Naive B cell (primary cell): ENCODE data around the gene FAM181A. TPM values are rescaled to one million over a fixed set of nuclear protein-coding genes. Genes with fewer than 3 reads are reported as not detected.

Experiments
- ATAC-seq, 2 donors: fragments of 150-1000 bp; cut with Tn5 transposase; 2 replicates each; pipeline ENCODE4 v1.10.0; 2021; ENCODE audit warnings: low read depth in 2 of 2, mild to moderate bottlenecking in 2 of 2, moderate library complexity in 2 of 2
- DNase-seq: peaks from one replicate; pipeline ENCODE4 v3.0.0; 2022
- H3K27ac Mint-ChIP-seq, 6 donors: one replicate each; pipeline ENCODE4 v1.8.0; 2020 to 2022; ENCODE audit warnings: mild to moderate bottlenecking in 6 of 6, mixed read lengths in 6 of 6, moderate library complexity in 5 of 6, inconsistent platforms in 2 of 6
- H3K27me3 Mint-ChIP-seq, 3 donors: one replicate each; pipeline ENCODE4 v1.8.0; 2021 to 2022; ENCODE audit warnings: mixed read lengths in 3 of 3, mild to moderate bottlenecking in 1 of 3
- H3K36me3 Mint-ChIP-seq, 2 donors: one replicate each; pipeline ENCODE4 v1.8.0; 2020 to 2022; ENCODE audit warnings: mixed read lengths in 2 of 2, inconsistent platforms in 1 of 2, mild to moderate bottlenecking in 1 of 2
- H3K4me1 Mint-ChIP-seq, 3 donors: one replicate each; pipeline ENCODE4 v1.8.0; 2020 to 2022; ENCODE audit warnings: mixed read lengths in 3 of 3, inconsistent platforms in 1 of 3, mild to moderate bottlenecking in 1 of 3, moderate library complexity in 1 of 3
- H3K4me3 Mint-ChIP-seq, 8 donors: one replicate each; pipeline ENCODE4 v1.8.0; 2020 to 2022; ENCODE audit warnings: mild to moderate bottlenecking in 8 of 8, mixed read lengths in 8 of 8, moderate library complexity in 8 of 8, inconsistent platforms in 2 of 8
- H3K9me3 Mint-ChIP-seq, 7 donors: one replicate each; pipeline ENCODE4 v1.8.0; 2020 to 2022; ENCODE audit warnings: mixed read lengths in 7 of 7, mild to moderate bottlenecking in 5 of 7, inconsistent platforms in 2 of 7, moderate library complexity in 1 of 7
- polyA plus RNA-seq, 6 donors: library from polyadenylated mRNA; unstranded; fragments of 300-500 nt; fragmentation: Illumina TruSeq; gene quantifications; one replicate each; pipeline ENCODE4 v1.2.3, GENCODE V29; 2021; ENCODE audit warnings: low read depth in 6 of 6

FAM181A gene
- polyA plus RNA-seq, 6 donors from 2014 or later: not detected

GRCh38 chr14:93927800-93928145, 629 bp downstream of the FAM181A start:
- H3K4me1 Mint-ChIP-seq: no peaks in the 10 kb centered on the region
- peaks cover 0 to 11% (median 0%) of the 10 kb centered on the region in 3 donors for H3K27me3 Mint-ChIP-seq
- H3K27ac Mint-ChIP-seq: no peak overlapping the region
- H3K9me3 Mint-ChIP-seq: no peaks in the 10 kb centered on the region
- H3K36me3 Mint-ChIP-seq: no peaks in the 10 kb centered on the region
- DNase-seq (no peak), ATAC-seq (no peak)
- H3K4me3 Mint-ChIP-seq: no peak overlapping the region

DNA sequence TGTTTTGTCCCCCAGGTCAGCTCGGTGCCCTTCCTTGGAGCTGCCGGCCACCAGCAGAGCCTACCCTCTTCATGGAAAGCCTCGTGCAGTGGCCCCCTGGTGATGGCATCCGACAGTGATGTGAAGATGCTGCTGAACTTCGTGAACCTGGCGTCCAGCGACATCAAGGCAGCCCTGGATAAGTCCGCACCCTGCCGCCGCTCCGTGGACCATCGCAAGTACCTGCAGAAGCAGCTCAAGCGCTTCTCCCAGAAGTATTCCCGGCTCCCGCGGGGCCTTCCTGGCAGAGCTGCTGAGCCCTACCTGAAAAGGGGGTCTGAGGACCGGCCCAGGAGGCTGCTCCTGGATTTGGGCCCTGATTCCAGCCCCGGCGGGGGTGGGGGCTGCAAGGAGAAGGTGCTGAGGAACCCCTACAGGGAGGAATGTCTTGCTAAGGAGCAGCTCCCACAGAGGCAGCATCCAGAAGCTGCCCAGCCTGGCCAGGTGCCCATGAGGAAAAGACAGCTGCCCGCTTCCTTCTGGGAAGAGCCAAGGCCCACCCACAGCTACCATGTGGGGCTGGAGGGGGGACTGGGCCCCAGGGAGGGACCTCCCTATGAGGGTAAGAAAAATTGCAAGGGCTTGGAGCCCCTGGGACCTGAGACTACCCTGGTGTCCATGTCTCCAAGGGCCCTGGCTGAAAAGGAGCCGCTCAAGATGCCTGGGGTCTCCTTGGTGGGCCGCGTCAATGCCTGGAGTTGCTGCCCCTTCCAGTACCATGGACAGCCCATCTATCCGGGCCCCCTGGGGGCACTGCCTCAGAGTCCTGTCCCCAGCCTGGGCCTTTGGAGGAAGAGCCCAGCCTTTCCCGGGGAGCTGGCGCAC, 1.3 kb downstream of the FAM181A start:
- ATAC-seq (no peak), DNase-seq (no peak)
- H3K27me3 Mint-ChIP-seq: peaks cover 0 to 10% (median 0%) of the 10 kb centered on the region in 3 donors
- H3K9me3 Mint-ChIP-seq: no peaks in the 10 kb centered on the region
- no peak overlapping the region for H3K4me3 Mint-ChIP-seq
- H3K27ac Mint-ChIP-seq: no peak overlapping the region
- no peaks in the 10 kb centered on the region for H3K36me3 Mint-ChIP-seq
- no peaks in the 10 kb centered on the region for H3K4me1 Mint-ChIP-seq

DNA sequence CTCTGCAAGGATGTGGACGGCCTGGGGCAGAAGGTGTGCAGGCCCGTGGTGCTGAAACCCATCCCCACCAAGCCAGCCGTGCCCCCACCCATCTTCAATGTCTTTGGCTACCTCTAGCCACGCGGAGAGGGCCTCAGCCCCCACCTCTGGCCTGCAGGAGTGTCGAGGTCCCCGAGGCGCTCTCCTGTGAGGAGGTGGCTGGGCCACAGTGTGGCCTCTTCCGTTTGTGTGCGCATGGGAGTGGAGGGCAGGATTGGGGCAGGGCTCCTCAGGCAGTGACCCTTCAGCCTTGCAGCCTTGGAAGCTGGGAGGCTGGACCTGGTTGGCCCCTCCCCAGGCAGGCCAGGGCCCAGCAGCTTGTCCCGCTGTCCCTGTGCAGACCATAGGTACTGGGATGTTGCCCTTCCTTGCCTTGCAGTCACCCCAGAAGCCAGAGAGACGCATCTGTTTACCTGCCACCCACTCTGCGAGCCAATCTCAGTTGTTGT, 1.9 kb downstream of the FAM181A start:
- Mint-ChIP-seq H3K27ac (no peak overlapping the region), H3K36me3 (no peaks in the 10 kb centered on the region), H3K4me3 (no peak overlapping the region), H3K9me3 (no peaks in the 10 kb centered on the region), H3K27me3 (peaks cover 0 to 8% (median 0%) of the 10 kb centered on the region in 3 donors), H3K4me1 (no peaks in the 10 kb centered on the region)
- DNase-seq (no peak), ATAC-seq (no peak)

- H3K4me1 Mint-ChIP-seq: no peaks in the 10 kb centered on the region
- DNase-seq (no peak), ATAC-seq (no peak)
- H3K27ac Mint-ChIP-seq: no peak overlapping the region
- no peaks in the 10 kb centered on the region for H3K9me3 Mint-ChIP-seq
- H3K36me3 Mint-ChIP-seq: no peaks in the 10 kb centered on the region
- H3K4me3 Mint-ChIP-seq: no peak overlapping the region
- H3K27me3 Mint-ChIP-seq: peaks cover 0 to 13% (median 0%) of the 10 kb centered on the region in 3 donors
Measured at GRCh38 chr14:93929657-93930056, 2.5 kb downstream of the FAM181A start.

DNA sequence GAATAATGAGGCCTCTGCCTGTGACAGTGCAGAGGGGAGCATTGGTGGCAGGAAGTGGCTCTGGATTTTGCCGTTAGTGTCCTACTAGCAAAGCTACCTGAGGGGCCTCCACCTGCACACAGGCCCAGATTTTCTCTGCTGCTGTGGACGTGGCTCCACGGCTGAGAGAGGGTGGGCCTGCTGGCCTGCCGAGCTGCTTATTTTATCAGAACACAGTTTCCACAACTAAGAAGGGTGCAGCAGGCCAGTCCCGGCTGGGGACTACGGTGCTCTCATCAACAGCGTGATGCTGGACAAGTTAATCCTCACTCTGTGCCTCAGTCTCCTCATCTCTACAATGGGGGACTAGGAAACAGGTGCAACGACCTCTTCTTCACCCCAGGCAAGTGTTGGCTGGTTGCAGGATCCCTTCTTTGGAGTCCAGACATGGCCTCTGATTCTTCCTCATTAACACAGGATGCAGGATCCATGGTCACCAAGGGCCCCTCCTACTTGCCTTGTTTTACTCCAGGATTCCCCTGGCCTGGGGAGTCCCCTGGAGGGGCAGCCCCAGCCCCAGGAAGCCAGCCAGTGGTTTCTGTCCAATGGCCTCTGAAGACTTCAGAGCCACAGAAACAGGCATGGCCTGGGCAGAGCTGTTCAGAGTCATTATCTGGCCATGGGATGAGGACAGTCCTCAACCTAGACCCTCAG, 3.3 kb downstream of the FAM181A start:
- no peaks in the 10 kb centered on the region for H3K4me1 Mint-ChIP-seq
- H3K9me3 Mint-ChIP-seq: no peaks in the 10 kb centered on the region
- no peaks in the 10 kb centered on the region for H3K36me3 Mint-ChIP-seq
- H3K27me3 Mint-ChIP-seq: peaks cover 0 to 20% (median 7%) of the 10 kb centered on the region in 3 donors
- no peak overlapping the region for H3K27ac Mint-ChIP-seq
- no peak for ATAC-seq
- DNase-seq: no peak
- no peak overlapping the region for H3K4me3 Mint-ChIP-seq

- Mint-ChIP-seq H3K27me3 (peaks cover 0 to 17% (median 8%) of the 10 kb centered on the region in 3 donors), H3K4me1 (no peaks in the 10 kb centered on the region), H3K27ac (no peak overlapping the region), H3K4me3 (no peak overlapping the region), H3K36me3 (no peaks in the 10 kb centered on the region), H3K9me3 (no peaks in the 10 kb centered on the region)
- ATAC-seq: no peak
- no peak for DNase-seq
Measured at GRCh38 chr14:93930989-93931307, 3.8 kb downstream of the FAM181A start.

GRCh38 chr14:93932642-93933041, 5.5 kb downstream of the FAM181A start:
- Mint-ChIP-seq H3K4me1 (peaks cover 0 to 4% (median 0%) of the 10 kb centered on the region in 3 donors), H3K4me3 (no peak overlapping the region), H3K27me3 (peaks cover 4 to 20% (median 8%) of the 10 kb centered on the region in 3 donors), H3K36me3 (no peaks in the 10 kb centered on the region), H3K27ac (no peak overlapping the region), H3K9me3 (no peaks in the 10 kb centered on the region)
- no peak for ATAC-seq
- DNase-seq: no peak

DNA sequence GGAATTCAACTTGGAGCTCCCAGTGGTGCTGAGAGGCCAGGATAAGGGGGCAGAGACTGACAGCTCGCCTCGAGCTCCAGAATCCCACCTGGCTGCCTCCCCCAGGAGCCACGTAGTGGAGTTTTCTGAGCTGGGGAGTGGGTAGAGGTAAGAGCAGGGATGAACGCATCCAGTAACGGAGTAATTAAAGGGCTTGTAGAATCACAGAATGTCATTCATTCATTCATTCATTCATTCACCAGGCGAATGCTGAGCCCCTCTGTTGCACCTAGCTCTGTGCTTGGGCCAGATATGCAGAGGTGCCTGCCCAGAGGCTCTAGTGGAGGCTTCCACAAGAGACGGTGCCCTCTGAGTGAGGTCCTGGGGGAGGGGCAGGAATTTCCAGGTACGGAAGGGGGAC, 8.1 kb downstream of the FAM181A start:
- H3K9me3 Mint-ChIP-seq: no peaks in the 10 kb centered on the region
- H3K4me1 Mint-ChIP-seq: peaks cover 0 to 9% (median 0%) of the 10 kb centered on the region in 3 donors
- peak overlapping the region in 1 of 6 donors; percentile 76 for H3K27ac Mint-ChIP-seq
- DNase-seq (no peak), ATAC-seq (no peak)
- no peaks in the 10 kb centered on the region for H3K36me3 Mint-ChIP-seq
- peaks cover 4 to 23% (median 8%) of the 10 kb centered on the region in 3 donors for H3K27me3 Mint-ChIP-seq
- H3K4me3 Mint-ChIP-seq: peak overlapping the region in 1 of 8 donors; percentile 56

DNA sequence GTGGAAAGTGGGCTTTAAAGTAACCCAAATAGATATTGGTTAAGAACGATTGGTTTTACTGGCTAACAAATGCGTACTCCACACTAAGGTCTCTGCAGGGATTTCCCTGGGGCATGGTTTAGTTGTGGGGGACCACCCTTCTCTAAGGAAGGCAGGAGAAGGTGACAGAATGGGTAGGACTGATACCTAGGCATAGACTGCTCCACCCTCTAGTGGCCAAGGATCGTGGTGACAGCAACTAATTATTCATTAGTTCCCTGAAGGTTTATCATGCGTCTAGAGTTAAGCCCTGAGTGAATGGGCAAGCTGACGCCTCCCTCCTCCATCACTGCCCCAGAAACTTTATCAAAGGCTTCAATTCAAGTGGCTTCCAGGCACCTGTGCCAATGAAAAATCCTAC, 9.1 kb downstream of the FAM181A start:
- H3K4me3 Mint-ChIP-seq: peak overlapping the region in 1 of 8 donors; percentile 14
- peak overlapping the region in 2 of 6 donors; percentile 20 to 78 for H3K27ac Mint-ChIP-seq
- peak in 1 of 2 donors; percentile 23 for ATAC-seq
- H3K4me1 Mint-ChIP-seq: peaks cover 0 to 9% (median 7%) of the 10 kb centered on the region in 3 donors
- no peaks in the 10 kb centered on the region for H3K36me3 Mint-ChIP-seq
- H3K9me3 Mint-ChIP-seq: no peaks in the 10 kb centered on the region
- peaks cover 4 to 23% (median 16%) of the 10 kb centered on the region in 3 donors for H3K27me3 Mint-ChIP-seq
- DNase-seq: no peak

DNA sequence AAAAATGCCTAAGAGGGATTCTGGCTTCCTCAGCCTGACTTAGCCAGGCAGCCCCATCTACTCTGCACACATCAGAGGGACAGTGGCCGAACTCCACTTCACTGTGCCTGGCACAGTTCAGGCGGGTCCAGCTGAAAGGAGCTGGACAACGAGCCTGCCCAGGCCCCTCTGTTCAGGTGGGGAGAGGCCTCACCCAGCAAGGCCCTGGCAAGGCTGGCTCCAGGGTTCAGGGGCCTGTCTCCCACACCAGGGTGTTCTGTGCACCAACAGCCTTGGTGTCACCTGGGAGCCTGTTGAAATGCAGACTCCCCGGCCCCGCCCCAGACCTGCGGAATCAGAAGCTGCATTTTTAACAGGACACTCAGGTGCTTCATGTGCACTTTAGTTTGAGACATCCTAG, 9.8 kb downstream of the FAM181A start:
- no peaks in the 10 kb centered on the region for H3K36me3 Mint-ChIP-seq

DNA sequence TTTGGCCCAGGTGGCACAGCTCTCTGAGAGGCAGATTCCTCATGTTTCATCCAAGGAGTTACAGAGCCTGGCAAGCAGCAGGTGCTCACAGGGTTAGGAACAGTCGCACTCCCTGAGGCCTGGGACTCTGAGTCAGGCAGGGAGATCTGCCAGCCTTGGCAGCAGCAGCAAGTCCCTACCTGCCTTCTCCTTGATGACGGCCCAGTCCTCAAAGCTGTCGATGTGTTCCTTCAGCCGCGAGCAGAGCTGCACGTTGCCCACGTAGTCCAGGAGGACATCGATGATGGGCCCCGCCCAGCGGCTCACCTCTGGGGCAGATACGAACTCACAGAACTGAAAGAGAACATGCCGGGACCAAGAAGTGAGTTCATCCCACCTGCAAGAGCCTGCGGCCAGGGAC, 10.4 kb downstream of the FAM181A start:
- Mint-ChIP-seq H3K27ac (peak overlapping the region in 1 of 6 donors; percentile 28), H3K4me1 (peaks cover 0 to 9% (median 7%) of the 10 kb centered on the region in 3 donors), H3K9me3 (no peaks in the 10 kb centered on the region), H3K4me3 (peak overlapping the region in 3 of 8 donors; percentile 28 to 69 (median 41)), H3K36me3 (no peaks in the 10 kb centered on the region), H3K27me3 (peaks cover 4 to 29% (median 16%) of the 10 kb centered on the region in 3 donors)
- DNase-seq (no peak), ATAC-seq (no peak)

More for the DNA sequence above, 9.8 kb downstream of the FAM181A start:
- Mint-ChIP-seq H3K27ac (no peak overlapping the region), H3K4me3 (peak overlapping the region in 1 of 8 donors; percentile 35), H3K4me1 (peaks cover 0 to 9% (median 7%) of the 10 kb centered on the region in 3 donors), H3K9me3 (no peaks in the 10 kb centered on the region), H3K27me3 (peaks cover 4 to 29% (median 16%) of the 10 kb centered on the region in 3 donors)
- ATAC-seq (no peak), DNase-seq (no peak)

DNA sequence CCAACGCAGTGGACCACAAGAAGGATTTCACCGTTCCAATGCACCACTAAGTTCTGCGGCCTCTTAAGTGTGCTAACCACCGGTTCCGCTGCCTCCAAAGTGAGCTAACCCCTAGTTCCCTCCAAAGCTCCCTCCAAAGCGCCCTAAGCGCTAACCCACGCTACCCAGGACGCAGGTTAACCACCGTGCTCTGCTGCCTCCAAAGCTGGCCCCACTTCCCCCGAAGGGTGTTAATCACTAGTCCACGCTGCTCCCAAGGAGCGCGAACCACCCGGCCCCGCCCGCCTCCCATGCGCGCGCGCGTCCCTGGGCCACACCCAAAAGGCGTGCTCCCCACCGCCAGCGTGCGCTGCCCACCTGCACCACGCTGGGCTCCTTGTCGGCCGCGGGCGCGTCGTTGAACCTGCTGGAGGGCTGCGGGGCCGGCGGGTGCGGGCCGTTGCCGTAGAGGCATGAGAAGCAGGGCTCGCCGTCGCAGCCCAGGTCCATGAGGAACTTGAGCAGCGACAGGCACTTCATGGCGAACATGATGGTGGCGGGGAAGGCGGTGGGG, 11.7 kb downstream of the FAM181A start:
- peaks cover 5 to 35% (median 16%) of the 10 kb centered on the region in 3 donors for H3K27me3 Mint-ChIP-seq
- H3K36me3 Mint-ChIP-seq: peaks cover 0 to 4% of the 10 kb centered on the region in 2 donors
- H3K4me1 Mint-ChIP-seq: peaks cover 0 to 9% (median 7%) of the 10 kb centered on the region in 3 donors
- H3K9me3 Mint-ChIP-seq: no peaks in the 10 kb centered on the region
- peak overlapping the region in 2 of 6 donors; percentile 44 to 87 for H3K27ac Mint-ChIP-seq
- ATAC-seq: no peak
- DNase-seq: no peak
- H3K4me3 Mint-ChIP-seq: peak overlapping the region; percentile 38 to 86 (median 76)
